GM19328 (cell line): ENCODE measurements around the gene STX10.

Experiments
- ATAC-seq: cut with Tn5 transposase; IDR thresholded peaks from one replicate; pipeline ENCODE4 v1.9.1; 2021; ENCODE audit warnings: mild to moderate bottlenecking, moderate library complexity; ENCODE audit not compliant: unreplicated experiment

The STX10 gene

DNA sequence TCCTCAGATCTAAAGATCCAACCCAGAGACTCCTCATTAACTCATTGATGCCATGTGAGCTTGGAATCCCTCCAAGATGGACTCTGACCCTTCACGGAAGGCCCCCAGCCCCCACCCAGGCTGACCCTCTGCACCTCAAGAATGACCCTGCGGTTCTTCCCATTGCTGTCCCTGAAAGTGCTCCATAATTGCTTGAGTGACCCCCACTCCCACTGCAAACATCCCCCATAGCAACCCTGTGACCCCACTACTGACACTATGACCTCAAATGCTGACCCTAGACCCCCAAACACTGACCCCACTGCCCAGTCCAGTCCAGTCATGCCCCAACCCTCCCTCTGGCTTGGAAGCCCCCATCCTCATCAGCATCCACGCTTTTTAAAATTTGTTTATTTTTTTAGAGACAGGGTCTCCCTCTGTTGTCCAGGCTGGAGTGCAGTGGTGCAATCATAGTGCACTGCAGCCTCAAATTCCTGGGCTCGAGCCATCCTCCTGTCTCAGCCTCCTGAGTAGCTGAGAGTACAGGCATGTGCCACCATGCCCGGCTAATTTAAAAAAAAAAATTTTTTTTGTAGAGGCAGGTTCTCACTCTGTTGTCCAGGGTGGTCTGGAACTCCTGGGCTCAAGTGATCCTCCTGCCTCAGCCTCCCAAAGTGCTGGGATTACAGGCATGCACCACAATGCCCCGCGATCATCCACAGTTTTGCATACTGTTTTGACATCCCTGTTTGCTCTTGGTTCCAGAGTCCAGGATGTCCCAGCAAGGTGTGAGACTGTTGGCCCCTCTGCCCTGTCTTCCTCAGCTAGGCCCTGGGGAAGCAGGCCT lies 48.4 kb downstream of the STX10 start:
- ATAC-seq: no peak

DNA sequence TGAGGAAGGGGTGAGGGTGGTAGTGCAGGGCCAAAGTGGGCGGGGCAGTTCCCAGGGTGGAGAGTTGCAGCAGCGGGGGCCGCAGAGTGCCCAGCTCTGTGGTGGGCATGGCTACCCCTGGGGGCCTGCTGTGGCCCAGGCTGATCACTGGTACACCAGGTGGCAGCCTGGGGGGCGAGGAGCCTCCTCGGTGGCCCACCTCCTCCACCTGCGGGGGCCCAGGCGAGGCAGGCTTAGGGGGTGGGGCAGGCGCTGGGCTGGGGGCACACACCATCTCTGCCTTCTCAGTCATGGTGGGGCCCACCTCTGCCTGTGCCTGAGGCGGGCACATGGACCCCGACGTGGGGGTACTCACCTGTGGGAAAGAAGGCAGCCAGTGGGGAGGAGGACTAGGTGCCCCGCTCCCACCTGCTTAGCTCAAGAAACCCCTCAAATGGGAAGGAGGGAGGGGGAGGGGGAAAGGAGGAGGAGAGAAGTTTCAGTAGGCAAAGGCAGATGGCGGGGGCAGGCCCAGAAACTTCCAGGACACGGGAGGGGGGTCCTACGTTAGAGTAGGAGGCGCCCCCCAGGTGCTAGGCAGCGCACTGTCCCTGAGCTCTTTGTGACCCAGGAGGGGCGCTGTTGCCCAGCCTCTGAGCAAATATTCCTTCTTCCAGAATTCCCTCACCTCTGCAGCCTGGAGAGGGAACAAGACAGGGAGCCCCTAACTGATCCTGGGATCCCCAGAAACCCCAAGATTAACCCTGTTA lies 49.2 kb downstream of the STX10 start:
- ATAC-seq: no peak

DNA sequence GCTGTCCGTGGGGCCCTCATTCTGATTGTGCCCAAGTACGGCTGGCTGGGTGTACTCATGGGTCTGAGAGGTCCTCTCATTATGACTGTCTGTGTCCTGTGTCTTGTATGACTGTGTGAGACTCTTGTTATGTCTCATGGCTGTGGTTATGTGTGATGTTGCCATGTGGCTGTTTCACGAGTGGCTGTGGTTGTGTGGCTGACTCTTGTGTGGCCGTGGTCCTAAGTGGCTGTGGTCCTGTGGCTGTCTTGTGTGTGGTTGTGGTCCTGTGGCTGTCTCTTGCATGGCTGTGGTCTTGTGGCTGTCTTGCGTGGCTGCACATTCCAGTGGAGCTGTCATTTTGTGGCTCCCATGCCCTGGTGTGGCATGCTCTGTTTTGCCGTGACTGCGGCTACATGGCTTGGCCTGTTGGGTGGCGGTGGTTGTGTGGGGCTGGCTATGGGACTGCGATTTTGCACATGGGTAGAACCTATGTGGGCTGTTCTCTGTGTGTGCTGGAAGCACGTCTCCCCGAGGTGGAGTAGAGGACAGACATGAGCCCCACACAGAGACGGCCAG lies 50.1 kb downstream of the STX10 start:
- ATAC-seq: no peak

DNA sequence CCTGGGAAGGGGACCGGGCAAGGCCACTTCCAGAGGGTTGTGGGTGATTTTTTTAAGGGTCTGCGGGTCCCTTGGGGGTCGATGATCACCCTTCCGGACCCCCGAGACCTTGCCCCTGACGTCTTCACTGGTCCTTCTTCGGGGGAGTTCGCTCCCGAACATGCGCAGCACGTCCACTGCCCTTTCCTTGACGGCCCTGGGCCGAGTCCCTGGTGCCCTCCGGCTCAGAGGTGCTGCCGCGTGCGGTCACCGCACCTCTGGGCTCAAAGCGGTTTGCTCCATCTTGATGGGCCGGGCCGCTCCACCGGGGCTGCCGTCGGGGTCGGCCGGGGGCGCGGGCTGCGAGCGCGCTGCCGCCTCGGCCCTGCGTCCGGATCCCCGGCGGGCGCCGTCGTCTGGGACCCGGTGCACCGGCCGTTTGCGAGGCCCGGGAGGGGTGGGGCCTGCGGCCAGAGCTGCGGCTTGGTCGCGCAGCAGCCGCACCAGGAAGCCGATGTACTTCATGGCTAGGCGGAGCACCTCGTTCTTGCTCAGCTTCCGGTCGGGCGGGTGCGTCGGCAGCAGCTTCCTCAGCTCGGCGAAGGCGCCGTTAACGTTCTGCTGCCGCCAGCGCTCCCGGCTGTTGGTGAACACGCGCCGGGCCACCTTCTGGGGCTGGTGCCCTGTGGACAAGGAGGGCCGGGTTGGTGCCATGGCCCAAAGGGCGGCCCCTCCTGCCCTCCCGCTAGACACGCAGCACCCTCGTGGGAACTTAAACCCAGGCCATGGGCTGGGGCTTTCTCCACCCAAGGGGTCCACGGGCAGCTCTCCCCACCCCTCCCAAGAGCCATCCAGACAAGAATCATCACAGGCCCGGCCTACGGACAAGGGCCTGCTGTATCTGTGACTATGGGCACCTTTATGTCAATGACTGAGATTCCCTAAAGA lies 50.8 kb downstream of the STX10 start:
- ATAC-seq: no peak

DNA sequence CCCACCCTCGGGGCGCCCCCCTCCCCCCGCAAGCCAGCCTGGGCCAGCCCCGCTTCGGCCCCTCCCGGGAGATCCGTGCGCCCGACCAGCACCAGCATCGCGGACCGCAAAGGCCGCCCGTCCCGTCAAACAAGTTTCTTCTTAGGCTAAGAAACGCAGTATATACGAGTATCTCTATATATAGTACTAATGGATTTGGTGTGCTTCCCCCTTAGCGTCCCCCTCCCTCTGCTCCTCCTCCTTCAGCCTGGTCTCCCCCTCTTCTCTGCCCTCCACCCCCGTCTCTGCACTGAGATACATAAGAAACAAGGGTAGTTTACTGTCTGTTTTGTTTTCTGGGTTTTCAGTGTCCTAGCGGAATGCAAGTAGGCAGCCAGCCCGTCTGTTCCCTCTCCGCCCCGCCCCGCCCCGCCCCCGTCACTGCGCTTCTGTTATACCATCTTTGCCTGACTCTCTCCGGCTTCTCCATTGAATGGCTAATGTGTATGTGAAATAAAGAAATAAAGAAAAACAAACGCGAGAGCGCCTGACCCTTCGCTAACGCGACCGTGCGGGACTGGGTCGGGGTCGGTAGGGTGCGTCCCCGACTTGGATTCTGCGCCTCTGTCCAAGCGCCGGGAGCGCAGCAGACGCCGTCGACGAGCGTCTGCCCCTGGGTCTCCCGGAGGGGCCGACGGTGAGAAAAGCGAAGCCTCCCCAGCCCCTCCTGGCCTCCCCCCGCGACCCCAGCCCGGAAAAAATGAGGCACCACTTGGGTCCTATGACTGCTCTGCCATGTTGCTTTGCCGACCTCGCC lies 51.7 kb downstream of the STX10 start:
- no peak for ATAC-seq

DNA sequence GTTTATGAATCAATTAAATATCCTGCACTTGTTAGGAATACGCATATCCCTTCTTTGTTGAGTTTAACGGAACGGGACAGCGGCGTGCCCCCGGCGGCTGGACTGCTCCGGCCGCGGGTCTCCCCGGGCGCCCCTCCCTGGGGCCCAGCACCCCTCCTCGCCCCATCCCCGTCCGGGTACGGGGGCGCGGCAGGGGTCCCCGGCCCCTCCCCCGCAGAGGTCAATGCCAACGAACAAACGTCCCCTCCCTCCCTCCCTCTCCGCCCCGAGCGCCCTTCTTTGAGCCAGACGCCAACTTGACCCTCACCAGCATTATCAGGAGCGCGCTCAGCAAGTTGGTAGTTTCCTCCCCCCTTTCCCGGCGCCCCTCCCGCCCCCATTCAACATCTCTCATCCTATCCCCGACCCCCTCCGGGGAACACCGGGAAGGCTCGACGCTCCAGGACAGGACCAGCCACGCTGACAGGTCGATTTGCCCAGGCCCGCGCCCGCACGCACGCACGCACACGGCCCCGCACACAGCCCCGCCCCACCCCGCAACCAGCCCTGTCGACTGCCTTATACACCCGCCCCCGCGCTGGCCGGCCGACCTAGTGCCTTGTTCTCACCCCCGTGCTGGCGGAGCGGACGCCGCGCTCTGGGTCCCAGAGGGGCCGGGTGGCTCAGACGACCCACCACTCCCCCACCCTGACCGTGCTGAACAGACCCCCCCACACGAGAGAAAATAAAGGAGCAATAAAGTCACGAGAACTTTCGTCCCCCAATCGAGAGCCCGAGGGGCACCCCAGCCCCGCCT lies 52.5 kb downstream of the STX10 start:
- no peak for ATAC-seq

DNA sequence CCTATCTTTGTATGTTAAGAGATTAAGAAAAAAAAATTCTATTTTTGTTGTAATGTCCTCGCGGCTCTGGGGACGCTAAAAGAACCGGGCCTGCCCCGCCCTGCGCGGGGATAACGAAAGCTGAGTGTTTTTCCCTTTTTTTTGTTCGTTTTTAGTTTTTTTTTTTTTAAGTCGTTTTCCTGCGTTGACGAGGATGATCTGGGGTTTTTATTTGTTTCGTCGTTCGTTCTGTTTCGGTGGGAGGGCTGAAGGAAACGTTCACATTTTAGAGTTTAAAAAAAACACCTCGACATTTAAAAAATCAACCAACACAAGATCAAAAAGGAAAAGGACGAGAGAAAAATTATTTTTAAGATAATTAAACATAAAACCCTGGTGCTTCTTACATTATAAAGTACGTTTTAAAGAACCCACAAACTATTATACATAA lies 53.1 kb downstream of the STX10 start:
- no peak for ATAC-seq

DNA sequence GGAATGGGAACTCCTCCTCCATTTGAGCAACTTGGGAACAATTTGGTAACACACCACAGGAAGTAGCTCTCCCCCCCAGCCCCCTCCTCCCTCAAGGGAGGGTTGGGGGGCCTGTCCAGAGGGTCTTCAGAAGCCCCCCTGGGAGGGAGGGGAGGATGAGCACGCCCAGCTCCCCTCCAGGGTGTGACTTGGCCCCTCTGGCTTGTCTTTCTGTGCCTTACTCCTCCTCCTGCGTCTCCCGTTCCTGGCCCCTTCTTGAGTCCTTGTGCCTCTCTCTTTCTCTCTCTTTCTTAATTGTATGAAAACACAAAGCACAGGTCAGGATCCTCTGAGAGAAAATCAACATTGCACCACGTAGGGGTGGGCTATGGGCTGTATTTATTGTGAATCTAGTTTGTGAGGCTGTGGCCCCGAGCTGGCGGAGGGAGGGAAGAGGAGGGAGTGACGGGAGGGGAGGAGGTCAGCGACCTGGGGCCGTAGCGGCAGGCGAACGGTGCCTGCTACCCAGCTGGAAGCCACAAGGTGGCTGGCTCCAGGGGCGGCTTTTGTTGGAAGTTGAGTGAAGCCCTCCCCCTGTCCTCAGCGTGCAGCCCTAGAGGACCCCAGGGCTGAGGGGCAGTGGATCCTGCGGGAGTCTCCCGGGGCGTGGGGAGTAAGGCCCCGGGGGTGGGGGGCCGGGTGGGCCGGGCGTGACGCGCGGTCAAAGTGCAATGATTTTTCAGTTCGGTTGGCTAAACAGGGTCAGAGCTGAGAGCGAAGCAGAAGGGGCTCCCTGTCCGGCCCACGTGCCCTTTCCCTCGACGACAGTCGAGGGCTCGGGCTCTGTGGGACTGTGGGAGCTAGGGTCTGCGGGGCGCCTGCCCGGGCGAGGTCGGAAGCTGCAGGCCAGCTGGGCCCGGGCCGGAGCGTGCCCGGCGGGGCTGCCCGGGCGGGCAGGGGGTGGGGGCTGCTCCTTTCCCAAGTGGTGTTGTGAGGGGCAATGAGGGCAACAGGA lies 53.9 kb downstream of the STX10 start:
- ATAC-seq: no peak

DNA sequence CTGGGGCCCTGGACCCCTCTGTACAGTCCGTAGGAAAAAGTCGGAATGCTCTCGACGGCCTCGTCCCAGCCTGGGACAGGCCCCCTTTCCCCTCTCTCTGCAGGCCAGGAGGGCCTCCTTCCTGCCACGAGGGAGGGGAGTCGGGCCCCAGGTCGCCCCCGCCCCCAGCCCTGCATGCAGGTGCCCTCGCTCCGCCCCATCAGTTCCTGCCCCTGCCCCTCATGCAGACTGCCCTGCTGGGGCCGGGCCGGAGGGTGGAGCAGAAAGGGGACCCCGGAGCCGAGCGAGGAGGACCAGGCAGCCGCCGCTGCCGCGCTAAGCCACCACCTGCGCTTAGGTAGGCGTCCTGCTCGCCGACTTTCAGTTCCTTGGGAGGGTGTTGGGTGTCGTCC lies 54.8 kb downstream of the STX10 start:
- ATAC-seq: no peak

DNA sequence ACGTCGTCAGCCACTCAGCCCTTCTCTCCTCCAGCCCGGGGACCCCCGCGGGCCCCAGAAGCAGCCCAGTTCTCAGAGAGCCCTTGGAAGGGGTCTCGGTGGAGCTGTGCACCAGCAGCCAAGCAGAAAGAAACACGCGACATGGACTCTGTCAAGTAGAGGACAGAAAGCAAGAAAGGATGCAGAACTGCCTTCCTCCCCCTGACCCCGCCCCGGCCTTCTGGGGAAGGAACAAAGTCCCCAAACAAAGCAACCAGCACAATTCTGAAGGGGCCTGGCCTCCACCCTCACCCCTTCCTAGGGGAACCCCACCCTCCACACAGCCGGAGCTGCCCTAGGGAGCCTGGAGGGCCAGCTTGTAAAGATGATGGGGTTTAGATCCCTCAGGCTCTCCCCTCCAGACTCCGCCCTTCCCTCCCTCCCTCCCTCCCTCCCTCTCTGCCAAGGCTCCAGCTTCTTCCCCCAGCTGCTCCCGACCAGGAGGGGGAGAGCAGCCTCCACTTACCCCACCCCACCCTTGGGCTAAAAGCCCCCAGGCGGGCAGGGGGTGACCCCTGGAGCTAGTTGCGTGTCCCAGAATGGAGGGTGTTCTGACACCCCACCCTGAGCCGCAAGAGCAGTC lies 55.3 kb downstream of the STX10 start:
- no peak for ATAC-seq

DNA sequence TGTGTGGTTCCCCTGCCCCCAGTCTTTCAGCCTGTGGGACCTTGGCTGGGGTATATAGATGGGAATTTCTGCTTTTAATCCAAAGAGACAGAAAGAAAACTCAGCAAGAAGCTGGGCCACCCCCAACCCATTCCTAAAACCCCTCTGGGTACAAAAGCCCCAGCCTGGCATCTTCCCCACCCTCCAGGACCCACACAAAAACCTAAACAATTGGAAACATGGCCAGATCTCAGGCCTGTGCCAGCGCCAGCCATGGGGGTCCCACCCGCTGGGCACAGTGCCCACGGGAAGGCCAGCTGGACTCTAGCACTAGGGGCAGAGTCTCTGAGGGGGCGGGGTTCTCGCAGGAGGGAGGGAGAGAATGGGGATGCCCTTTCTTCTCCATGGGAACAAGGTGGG lies 56.1 kb downstream of the STX10 start:
- no peak for ATAC-seq
